H9 (cell line): ENCODE data around the gene CHTOP. TPM values are rescaled to one million over a fixed set of nuclear protein-coding genes. Genes with fewer than 3 reads are reported as not detected.

ENCODE experiments used
- DNase-seq: peaks from one replicate; pipeline ENCODE4 v3.0.0-alpha.2; 2017
- H2AFZ ChIP-seq: one replicate; pipeline ENCODE4 v1.6.1; 2013; ENCODE audit warnings: mild to moderate bottlenecking, low read length, control low read depth, moderate library complexity
- H2AK5ac ChIP-seq: 2 replicates; pipeline ENCODE4 v1.6.1; 2013; ENCODE audit warnings: low read length, control low read depth, mixed read lengths; ENCODE audit not compliant: insufficient read length
- H2BK120ac ChIP-seq: one replicate; pipeline ENCODE4 v1.6.1; 2013; ENCODE audit warnings: low read depth, mild to moderate bottlenecking, low read length, control low read depth, inconsistent platforms; ENCODE audit not compliant: poor library complexity, severe bottlenecking
- H2BK12ac ChIP-seq: 2 replicates; pipeline ENCODE4 v1.6.1; 2013; ENCODE audit warnings: low read length, control low read depth, mixed read lengths, low read depth; ENCODE audit not compliant: insufficient read length
- H2BK15ac ChIP-seq: 2 replicates; pipeline ENCODE4 v1.6.1; 2013; ENCODE audit warnings: low read depth, low read length, control low read depth
- H2BK20ac ChIP-seq: one replicate; pipeline ENCODE4 v1.6.1; 2013; ENCODE audit warnings: low read depth, mild to moderate bottlenecking, low read length, control low read depth, inconsistent platforms; ENCODE audit not compliant: poor library complexity, severe bottlenecking
- H2BK5ac ChIP-seq: 2 replicates; pipeline ENCODE4 v1.6.1; 2013; ENCODE audit warnings: low read length, control low read depth, mixed read lengths; ENCODE audit not compliant: insufficient read length
- H3K14ac ChIP-seq: 2 replicates; pipeline ENCODE4 v1.6.1; 2013; ENCODE audit warnings: low read length, control low read depth; ENCODE audit not compliant: insufficient read depth
- H3K18ac ChIP-seq: 2 replicates; pipeline ENCODE4 v1.6.1; 2013; ENCODE audit warnings: low read depth, mild to moderate bottlenecking, mixed read lengths, low read length, control low read depth; ENCODE audit not compliant: insufficient read length
- H3K23ac ChIP-seq: 2 replicates; pipeline ENCODE4 v1.6.1; 2013; ENCODE audit warnings: low read length, control low read depth, mixed read lengths, low read depth; ENCODE audit not compliant: insufficient read length
- H3K23me2 ChIP-seq: 2 replicates; pipeline ENCODE4 v1.6.1; 2013; ENCODE audit warnings: low read depth, mild to moderate bottlenecking, mixed read lengths, low read length, control low read depth; ENCODE audit not compliant: insufficient read length, poor library complexity, severe bottlenecking
- H3K27ac ChIP-seq: 2 replicates; pipeline ENCODE4 v1.5.1; 2013; ENCODE audit warnings: low read length, control low read depth, mixed read lengths, low read depth; ENCODE audit not compliant: insufficient read length
- H3K27me3 ChIP-seq: 2 replicates; pipeline ENCODE4 v1.6.1; 2013; ENCODE audit warnings: low read length, control low read depth, inconsistent platforms; ENCODE audit not compliant: insufficient read depth
- H3K4ac ChIP-seq: 2 replicates; pipeline ENCODE4 v1.6.1; 2013; ENCODE audit warnings: low read depth, mild to moderate bottlenecking, control low read depth, inconsistent platforms, low read length, moderate library complexity
- H3K4me1 ChIP-seq: 2 replicates; pipeline ENCODE4 v1.6.1; 2013; ENCODE audit warnings: low read length, control low read depth, inconsistent platforms; ENCODE audit not compliant: insufficient read depth
- H3K4me2 ChIP-seq: 2 replicates; pipeline ENCODE4 v1.6.1; 2013; ENCODE audit warnings: low read length, control low read depth, mixed read lengths; ENCODE audit not compliant: insufficient read length, insufficient read depth
- H3K56ac ChIP-seq: 2 replicates; pipeline ENCODE4 v1.6.1; 2013; ENCODE audit warnings: low read depth, mild to moderate bottlenecking, mixed read lengths, low read length, control low read depth; ENCODE audit not compliant: insufficient read length
- H3K79me1 ChIP-seq: 2 replicates; pipeline ENCODE4 v1.6.1; 2013; ENCODE audit warnings: low read depth, mild to moderate bottlenecking, moderate library complexity, low read length, control low read depth, inconsistent platforms; ENCODE audit not compliant: insufficient read depth, poor library complexity, severe bottlenecking
- H3K79me2 ChIP-seq: 2 replicates; pipeline ENCODE4 v1.6.1; 2013; ENCODE audit warnings: low read length, control low read depth, inconsistent platforms; ENCODE audit not compliant: insufficient read depth
- H3K9ac ChIP-seq: 2 replicates; pipeline ENCODE4 v1.6.1; 2013; ENCODE audit warnings: low read length, control low read depth, mixed read lengths; ENCODE audit not compliant: insufficient read length; ENCODE audit errors: extremely low read depth
- H3K9me3 ChIP-seq: one replicate; pipeline ENCODE4 v1.6.1; 2013; ENCODE audit warnings: low read depth, low read length, inconsistent platforms; ENCODE audit not compliant: control insufficient read depth
- H3T11ph ChIP-seq: one replicate; pipeline ENCODE4 v1.6.1; 2013; ENCODE audit warnings: mild to moderate bottlenecking, low read length, control low read depth, inconsistent platforms
- H4K20me1 ChIP-seq: one replicate; pipeline ENCODE4 v1.6.1; 2013; ENCODE audit not compliant: control insufficient read depth, insufficient read length, insufficient read depth
- H4K5ac ChIP-seq: 2 replicates; pipeline ENCODE4 v1.6.1; 2013; ENCODE audit warnings: low read depth, mild to moderate bottlenecking, mixed read lengths, low read length, control low read depth; ENCODE audit not compliant: insufficient read length
- H4K8ac ChIP-seq: replicated peaks from 2 replicates; pipeline ENCODE4 v1.6.1; 2013; ENCODE audit warnings: low read length, control low read depth, mixed read lengths, low read depth; ENCODE audit not compliant: insufficient read length
- H4K91ac ChIP-seq: 2 replicates; pipeline ENCODE4 v1.6.1; 2013; ENCODE audit warnings: low read depth, mild to moderate bottlenecking, moderate library complexity, mixed read lengths, low read length, control low read depth; ENCODE audit not compliant: insufficient read length
- H3K27ac Mint-ChIP-seq, 3 experiments: 2 replicates in 2 of 3; 3 replicates in 1 of 3; pipeline ENCODE4 v1.8.0; 2020 to 2021; ENCODE audit warnings: mixed read lengths in 3 of 3, mild to moderate bottlenecking in 1 of 3, moderate library complexity in 1 of 3
- H3K27me3 Mint-ChIP-seq: 2 replicates; pipeline ENCODE4 v1.8.0; 2021; ENCODE audit warnings: low read depth, mild to moderate bottlenecking, moderate library complexity, mixed read lengths
- H3K36me3 Mint-ChIP-seq, 3 experiments: 2 replicates in 2 of 3; 3 replicates in 1 of 3; pipeline ENCODE4 v1.8.0; 2020 to 2021; ENCODE audit warnings: low read depth in 3 of 3, mixed read lengths in 3 of 3; ENCODE audit not compliant: insufficient read depth in 1 of 3
- H3K4me1 Mint-ChIP-seq, 2 experiments: 2 replicates each; pipeline ENCODE4 v1.8.0; 2020; ENCODE audit warnings: mixed read lengths in 2 of 2
- H3K4me3 Mint-ChIP-seq, 2 experiments: 2 replicates in 1 of 2; 3 replicates in 1 of 2; pipeline ENCODE4 v1.8.0; 2020 to 2021; ENCODE audit warnings: mild to moderate bottlenecking in 2 of 2, mixed read lengths in 2 of 2, moderate library complexity in 1 of 2
- H3K9me3 Mint-ChIP-seq, 2 experiments: 2 replicates in 1 of 2; 3 replicates in 1 of 2; pipeline ENCODE4 v1.8.0; 2020; ENCODE audit warnings: mild to moderate bottlenecking in 2 of 2, mixed read lengths in 2 of 2, moderate library complexity in 1 of 2
- CTCF ChIP-seq: fragments of 200-600 bp; sonication (generic); conservative IDR thresholded peaks from 3 replicates; pipeline ENCODE4 v1.8.0; 2021; ENCODE audit warnings: antibody characterized with exemption, mild to moderate bottlenecking
- WGBS: extraction: QIAGEN DNeasy Blood & Tissue Kit; methylation state at CpG from one replicate; pipeline ENCODE4 v1.1.7; 2013; ENCODE audit warnings: missing lambda C conversion rate, low lambda C conversion rate, mixed read lengths; ENCODE audit not compliant: insufficient read length; ENCODE audit errors: extremely low coverage; 5-methylcytosine and 5-hydroxymethylcytosine counted together
- total RNA-seq: library from RNA; stranded (reverse); gene quantifications from 2 replicates; pipeline ENCODE4 v1.2.1, GENCODE V29; 2021

CHTOP gene
- total RNA-seq, 1 experiment from 2014 or later: 126 TPM

DNA sequence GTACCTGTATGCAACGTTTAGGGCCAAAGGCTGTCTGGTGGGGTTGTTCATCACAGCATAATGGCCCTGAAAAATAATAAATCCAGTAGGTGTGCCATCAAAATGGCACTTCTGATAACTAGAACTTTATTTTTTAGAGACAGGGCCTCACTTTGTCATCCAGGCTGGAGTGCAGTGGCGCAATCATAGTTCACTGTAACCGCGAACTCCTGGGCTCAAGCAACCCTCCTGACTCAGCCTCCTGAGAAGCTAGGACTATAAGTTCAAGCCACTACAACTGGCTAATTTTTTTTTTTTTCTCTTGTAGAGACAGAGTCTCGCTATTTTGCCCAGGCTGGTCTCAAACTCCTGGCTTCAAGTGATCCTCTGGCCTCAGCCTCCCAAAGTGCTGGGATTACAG is 29.3 kb downstream of the CHTOP start:
- H3K9ac ChIP-seq: no peak overlapping the region
- H2BK20ac ChIP-seq: no peak overlapping the region
- H2BK120ac ChIP-seq: no peak overlapping the region
- no peak for DNase-seq
- H3K79me1 ChIP-seq: peaks cover 6% of the 10 kb centered on the region
- no peaks in the 10 kb centered on the region for H3K27me3 ChIP-seq
- H3K23me2 ChIP-seq: peaks cover 5% of the 10 kb centered on the region
- Mint-ChIP-seq H3K9me3 (no peaks in the 10 kb centered on the region), H3K4me1 (peaks cover 9% of the 10 kb centered on the region in 2 experiments), H3K27ac (no peak overlapping the region), H3K27me3 (no peaks in the 10 kb centered on the region), H3K4me3 (no peak overlapping the region), H3K36me3 (peaks cover 26 to 80% (median 55%) of the 10 kb centered on the region in 3 experiments)
- no peaks in the 10 kb centered on the region for H3K9me3 ChIP-seq
- H2BK5ac ChIP-seq: no peak overlapping the region
- no peak overlapping the region for H4K5ac ChIP-seq
- no peaks in the 10 kb centered on the region; the same call in 1 of the 2 replicates for H3K79me2 ChIP-seq
- no peak overlapping the region for H3K4me2 ChIP-seq
- no peak overlapping the region for H2BK15ac ChIP-seq
- no peak overlapping the region for H3K56ac ChIP-seq
- no CpG with 5 or more reads among the region's 5 CpGs for WGBS
- H3K4me1 ChIP-seq: 0 out of 2 replicates have a peak, but pooled peaks cover 2% of the 10 kb centered on the region
- no peak for TF ChIP-seq CTCF
- no peak overlapping the region for H3K14ac ChIP-seq
- no peak overlapping the region for H3K18ac ChIP-seq
- no peak overlapping the region for H3T11ph ChIP-seq
- no peak overlapping the region for H2AK5ac ChIP-seq
- no peak overlapping the region for H2BK12ac ChIP-seq
- no peak overlapping the region for H3K27ac ChIP-seq
- H3K4ac ChIP-seq: no peak overlapping the region
- H4K91ac ChIP-seq: no peak overlapping the region
- H2AFZ ChIP-seq: no peak overlapping the region
- no peak overlapping the region for H3K23ac ChIP-seq
- no peak overlapping the region for H4K8ac ChIP-seq
- no peaks in the 10 kb centered on the region for H4K20me1 ChIP-seq
